Stimulated activated CD8-positive, alpha-beta memory T cell treated with anti-CD3 and anti-CD28 coated beads, Interleukin-2, amount 100 ng/mL, for 48 hours (primary cell): ENCODE measurements around the gene KCNAB1.

Experiments
- DNase-seq, 2 donors: peaks; one replicate each; pipeline ENCODE4 v3.0.0-alpha.2; 2020; ENCODE audit warnings: low read depth in 2 of 2

KCNAB1 gene

DNA sequence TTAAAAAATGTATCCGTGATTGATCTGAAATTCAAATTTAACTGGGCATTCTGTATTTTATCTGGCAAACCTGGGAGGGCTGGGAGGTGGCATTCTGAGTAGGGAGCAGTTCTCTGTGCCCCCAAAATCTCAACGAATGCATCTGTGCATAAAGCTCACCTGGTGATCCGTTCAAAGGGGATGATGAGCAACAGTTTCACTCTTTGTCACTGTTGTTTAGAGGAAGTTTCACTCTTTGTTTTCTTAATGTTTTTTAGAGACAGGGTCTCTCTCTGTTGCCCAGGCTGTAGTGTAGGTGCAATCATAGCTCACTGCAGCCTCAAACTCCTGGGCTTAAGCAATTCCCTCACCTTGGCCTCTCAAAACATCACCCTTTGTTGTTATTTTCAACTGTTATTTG, 247.8 kb downstream of the KCNAB1 start:
- no peak for DNase-seq

DNA sequence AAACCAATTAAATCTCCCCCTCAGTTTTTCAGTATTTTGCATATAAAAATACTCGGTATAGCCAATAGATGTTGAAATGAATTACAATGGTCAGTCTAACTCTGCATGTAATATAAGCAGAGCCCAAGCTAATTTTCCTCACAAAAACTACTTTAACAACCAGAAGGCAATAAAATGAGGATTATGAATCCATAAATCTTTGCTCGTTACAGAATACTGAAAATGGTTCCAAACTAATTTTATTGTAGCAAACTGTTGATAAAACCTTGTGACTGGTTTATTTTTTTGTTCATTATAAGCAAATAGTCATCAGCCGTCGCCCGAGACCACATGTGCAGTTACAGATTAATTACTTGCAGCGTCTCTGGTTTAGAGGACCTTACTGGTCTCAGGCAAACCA, 251.3 kb downstream of the KCNAB1 start:
- DNase-seq, result no peak

DNA sequence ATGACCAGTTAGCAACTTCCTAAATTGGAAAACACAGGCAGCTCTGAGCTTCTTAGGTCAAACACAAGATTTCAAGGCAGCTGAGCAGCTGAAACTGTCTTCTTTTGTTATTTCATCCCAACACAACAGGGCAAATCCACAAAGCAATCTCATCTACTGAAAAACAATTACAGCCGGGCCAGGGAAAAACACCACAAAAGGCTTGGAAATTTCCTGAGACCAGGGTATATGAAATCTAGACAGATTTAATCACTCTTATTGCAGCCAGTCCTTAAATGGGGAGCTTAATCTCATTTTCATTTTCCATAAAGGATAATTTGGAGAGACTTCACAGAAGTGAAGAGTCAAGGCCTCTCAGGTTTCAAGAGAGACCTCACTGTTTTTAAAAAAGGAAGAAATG, 252.7 kb downstream of the KCNAB1 start:
- no peak for DNase-seq

DNA sequence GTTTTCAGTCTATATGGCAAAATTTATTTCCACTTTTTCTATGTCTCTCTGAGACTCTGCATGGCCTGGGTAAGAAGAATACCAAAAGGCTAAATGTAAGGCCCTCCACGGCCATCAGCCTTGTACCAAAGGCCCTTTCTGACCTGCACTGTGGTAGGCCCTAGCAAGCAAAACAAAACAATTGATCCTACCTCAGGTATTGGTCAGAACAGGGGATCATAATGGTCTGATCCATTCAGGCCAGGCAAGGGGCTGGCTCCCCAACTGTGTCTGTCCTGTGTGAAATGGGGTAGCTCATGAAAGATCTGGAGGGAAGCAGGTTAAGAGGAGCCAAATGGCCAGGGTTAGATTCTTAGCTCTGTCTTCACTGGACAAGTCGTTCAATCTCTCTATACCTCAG, 253.3 kb downstream of the KCNAB1 start:
- no peak for DNase-seq

DNA sequence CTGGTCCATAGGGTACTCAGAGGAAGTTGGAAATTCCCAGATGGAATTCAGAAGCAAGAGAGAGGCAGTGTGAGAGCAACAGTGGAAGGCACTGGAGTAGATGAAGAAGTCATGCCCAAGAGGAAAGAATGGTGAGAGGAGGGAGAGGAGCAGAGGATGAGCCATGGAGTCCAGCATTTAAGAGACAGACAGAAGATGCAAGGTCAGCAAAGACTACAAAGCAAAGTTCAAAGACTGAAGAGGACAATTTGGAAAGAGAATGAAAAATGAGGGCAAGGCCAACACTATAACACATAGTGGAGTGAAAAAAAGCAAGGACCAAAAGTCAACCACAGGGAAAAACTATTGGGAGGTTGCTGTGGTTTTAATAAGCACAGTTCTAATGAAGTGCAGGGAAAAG, 255.8 kb downstream of the KCNAB1 start:
- DNase-seq, result no peak

DNA sequence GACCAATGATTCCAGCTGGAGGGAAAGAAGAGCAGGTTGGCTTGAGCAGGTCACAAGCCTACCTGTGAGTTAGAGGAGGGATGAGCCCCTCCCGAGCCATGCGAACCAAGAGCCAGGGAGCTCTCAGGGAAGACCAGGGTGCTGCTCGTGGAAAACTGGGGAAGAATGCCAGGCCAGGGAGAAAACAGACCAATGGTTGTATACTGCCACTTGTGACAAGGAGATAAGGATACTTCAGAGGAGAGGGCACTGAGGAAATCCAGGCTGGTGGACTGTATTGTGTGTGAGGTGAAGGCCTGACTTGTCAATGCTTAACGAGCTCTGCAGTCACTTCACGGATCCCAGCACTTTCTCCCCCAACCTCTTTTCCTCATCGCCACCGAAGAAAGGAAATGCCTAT, 256.9 kb downstream of the KCNAB1 start:
- no peak for DNase-seq

DNA sequence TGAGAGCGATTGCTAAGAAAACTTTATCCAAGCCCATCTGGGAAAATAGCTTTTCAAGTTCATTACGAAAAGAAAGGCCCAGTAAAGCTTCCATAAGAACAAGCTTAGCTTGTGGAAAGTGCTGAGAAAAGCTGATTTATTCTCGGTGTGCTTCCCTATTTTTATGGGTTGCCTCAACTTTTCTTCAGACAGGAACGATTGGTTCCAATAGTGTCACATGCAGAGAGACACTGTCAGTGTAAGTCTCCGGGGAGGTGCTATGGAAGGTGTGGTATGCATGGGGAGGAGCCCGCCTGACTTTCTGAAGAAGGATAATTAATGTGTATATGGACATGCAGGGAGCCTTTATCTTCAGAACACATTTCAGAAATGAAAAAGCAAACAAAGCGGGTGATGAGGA, 257.3 kb downstream of the KCNAB1 start:
- no peak for DNase-seq

DNA sequence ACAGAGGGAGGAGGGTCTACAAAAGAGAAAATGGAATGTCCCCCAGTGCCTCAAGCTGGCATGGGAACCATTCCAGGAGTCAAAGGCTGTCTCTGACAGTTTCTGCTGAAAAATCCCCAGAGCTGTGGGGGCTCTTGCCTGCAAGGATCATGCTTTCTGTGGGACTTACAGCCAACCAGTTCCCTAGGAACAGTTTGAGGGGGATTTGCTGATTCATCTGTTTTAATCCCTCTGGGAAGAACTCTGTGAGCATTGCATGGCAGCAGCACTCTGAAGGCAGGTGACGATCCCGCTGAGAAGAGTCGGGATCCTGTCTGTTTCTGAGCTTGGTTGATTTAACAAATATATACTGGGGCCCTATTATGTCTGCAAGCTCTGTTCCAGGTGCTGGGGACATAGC, 258.5 kb downstream of the KCNAB1 start:
- no peak for DNase-seq

DNA sequence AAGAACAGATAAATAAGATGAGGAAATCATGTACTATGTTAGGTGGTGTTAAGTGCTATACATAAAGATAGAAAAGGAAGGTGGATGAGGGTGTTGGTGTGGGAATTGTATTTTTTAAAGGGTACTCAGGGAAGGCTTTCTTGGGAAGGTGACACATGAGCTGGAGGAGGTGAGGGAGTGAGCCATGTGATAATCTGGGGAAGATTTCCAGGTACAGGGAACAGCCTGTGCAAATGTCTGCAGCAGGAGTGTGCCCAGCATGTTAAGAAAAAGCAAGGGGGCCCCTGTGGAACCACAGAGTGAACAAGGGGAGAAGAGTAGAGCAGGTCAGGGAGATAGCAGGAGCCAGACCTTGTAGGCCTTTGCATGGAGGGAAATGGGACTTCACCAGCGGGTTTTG, 258.9 kb downstream of the KCNAB1 start:
- DNase-seq, result no peak

DNA sequence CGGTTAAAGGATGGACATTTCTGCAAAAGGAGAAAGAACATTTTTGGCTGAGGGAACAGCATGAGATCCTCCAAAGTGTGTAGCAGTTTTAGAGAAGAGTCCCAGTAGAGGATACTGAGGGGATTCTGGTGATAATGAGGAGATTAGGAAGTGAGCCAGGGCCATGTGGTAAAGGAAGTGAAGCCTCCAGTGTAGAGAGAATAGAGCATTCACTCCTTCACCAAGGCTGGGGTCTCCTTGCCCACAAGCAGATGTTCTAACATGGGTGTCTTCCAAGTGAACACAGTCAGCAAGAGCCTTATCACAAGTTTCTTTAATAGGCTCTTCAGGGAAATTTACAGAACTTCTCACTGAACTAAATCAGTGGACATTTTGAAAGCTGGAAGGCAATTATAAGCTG, 260.9 kb downstream of the KCNAB1 start:
- no peak for DNase-seq

DNA sequence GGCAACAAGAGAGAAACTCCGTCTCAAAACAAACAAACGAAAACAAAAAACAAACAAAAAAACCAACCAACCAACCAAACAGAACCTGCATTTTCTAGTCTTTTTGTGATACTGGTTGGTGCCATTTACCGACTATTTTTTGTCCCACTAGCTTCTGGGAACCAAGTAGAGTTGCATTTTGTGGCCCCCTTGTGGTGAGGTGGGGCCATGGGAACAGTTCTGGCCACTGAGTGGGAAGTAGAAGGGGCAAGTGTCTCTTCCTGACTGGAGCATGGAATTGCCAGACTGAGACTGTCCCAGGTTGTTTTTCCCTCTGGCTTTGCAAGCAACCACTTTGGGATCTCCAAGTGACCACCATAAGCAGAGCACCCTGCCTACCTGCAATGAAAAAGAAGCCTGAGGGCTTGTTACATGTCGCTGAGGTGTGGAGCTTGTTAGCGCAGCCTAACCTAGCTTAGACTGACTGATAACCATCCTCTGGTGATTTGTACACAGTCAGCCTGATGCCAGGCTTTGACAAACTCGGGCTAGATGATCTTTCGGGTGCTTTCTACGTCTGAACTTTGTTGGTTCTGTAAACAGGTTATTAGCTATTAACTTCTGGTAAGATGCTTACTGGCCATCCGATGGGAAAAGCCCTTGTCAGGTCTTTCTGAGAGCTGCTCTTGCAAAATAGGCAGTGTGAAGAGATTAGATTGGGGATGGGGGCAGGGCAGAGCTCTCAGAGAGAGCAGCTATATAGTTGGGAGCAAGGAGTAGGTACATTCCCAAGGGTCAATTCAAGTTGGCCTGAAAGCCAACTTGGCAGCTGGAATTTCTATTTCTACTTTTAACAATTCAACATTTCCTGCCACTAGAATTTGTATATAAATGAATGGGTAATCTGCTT, 262.3 kb downstream of the KCNAB1 start:
- DNase-seq, result no peak

DNA sequence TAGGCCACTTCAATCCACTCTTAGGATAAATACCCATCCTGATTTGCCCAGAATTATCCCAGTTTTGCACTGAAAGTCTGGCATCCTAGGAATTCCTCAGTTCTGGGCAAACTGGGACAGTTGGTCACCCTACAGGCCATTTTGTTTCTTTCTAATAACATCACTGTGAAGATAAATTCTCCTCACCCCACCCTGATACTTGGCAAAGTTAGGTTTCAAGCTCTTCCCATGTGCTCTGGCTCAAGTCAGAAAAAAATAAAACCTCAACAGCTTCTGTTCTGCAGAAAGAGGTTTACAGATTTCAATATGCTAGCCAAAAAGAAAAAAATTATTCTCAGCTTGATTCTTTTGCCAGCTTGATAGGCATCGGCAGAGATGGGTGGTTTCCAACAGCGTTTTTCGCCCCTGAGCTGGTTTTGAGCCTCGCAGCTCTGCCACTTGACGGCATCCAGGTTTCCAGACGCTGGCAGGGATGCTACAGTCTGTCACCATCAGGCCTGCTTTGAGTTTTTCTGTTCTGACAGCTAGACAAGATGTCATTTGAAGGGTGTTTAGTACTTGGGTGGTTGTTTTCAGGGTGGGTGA, 263.2 kb downstream of the KCNAB1 start:
- DNase-seq, result no peak

DNA sequence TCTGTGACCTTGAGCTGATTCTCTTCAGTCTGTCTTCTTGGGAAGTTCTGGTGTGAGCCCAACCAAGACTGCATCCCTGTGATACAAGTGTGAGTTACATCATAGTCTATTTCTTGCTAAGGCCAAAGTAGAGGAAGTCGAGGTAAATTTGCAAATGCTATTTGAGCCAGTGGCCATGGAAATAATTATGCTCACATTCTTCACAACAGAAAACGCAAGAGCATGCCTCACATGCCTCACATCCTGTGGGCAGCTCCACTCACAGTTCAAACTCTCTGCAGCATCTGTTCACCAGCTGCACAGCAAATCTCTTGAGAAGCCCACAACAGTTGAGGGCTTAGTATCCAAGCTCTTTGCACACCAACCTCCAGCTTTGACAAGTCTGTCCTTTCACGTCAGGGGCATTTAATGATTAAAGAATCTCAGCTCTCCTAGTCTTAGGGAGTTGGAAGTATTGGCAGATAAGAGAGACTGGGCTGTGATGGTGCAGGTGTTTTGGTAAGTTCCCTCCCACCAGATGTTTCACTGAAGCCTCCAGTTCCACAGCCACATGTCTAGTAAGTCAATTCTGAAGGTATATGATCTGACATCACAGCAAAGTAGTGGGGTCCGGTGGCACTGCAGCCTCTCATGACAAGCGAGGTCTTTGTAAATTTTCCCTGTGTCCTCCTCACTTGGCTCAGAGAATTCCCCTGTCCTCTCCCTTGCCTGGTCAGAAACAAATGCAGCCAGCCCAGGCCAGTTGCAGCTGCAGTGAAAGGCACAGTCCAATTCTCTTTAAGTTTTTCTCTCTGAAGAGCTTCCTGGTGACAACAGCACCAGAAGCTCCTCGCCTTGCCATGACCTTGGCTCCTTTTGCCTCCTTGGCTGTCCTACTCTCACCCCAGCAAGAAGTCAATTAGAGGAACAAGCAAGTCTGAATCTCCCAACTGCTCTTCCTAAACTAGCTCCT, 268.4 kb downstream of the KCNAB1 start:
- no peak for DNase-seq

DNA sequence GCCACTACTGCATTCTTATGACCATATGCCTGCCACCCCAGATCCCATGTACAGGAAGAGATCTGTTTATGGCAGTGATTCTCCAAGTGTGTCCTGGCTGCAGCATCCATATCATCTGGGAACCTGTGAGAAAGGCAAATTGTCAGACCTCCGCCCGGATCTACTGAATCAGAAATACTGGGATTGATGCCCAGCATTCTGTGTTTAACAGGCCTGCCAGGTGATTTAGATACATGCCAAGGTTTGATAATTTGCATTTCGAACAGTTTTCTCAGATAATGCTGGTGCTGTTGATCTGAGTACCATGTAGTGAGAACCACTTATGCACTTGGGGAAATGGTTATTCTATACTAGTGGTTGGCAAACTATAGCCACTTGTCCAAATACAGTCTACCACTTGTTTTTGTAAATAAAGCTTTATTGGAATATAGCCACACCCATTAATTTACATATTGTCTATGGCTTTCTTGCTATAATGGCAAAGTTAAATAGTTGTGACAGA, 269.1 kb downstream of the KCNAB1 start:
- no peak for DNase-seq

DNA sequence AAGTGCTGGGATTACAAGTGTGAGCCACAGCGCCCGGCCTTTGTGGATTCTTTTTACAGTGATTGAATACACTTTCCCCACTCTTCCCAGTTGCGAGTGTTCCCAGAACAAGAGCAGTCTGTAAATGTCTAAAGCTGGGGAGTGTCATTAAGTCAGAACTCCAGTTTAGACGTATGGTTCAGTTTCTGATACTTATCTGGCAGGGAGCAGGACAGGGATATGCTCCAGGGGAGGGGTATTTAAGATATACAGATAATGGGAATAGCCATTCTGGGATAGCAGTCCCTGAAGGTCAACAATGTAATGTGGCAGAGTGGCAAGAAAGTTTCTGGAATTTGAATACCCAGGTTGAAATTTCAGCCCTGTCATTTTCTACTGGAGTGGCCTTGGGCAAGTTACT, 270.5 kb downstream of the KCNAB1 start:
- no peak for DNase-seq

DNA sequence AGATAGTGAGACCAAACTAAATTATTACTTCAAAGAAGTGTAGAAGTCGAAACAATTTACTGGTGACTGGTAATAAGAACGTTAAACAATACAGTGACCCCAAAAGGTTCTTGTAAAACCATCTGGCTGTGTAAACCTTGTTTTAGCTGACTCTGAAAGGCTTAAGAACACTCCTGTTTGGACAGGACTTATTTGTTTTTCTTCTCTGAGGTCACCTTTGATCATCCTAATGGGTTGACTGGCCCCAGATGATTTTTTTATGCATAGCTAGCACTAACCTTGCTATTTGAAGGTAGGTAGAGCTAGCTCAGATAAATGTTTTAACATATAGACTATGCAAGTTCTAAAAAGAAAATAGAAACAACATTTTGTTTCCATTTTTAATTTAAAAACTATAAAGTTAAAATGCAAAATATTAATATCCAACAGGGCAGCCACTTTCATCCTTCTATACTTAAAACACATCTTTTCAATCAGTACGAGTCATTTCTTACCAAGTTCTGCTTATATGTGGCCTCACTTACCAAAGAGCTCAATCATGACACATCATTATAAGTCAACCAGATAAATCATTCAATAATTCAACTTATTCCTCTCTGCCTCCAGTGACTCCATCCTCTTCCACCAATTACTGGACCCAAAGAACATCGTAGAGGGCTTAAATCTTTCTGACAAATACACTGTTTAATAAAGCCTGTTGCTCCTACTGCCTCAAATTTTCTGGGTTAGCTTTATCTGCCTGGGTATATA, 275.8 kb downstream of the KCNAB1 start:
- DNase-seq, result no peak

DNA sequence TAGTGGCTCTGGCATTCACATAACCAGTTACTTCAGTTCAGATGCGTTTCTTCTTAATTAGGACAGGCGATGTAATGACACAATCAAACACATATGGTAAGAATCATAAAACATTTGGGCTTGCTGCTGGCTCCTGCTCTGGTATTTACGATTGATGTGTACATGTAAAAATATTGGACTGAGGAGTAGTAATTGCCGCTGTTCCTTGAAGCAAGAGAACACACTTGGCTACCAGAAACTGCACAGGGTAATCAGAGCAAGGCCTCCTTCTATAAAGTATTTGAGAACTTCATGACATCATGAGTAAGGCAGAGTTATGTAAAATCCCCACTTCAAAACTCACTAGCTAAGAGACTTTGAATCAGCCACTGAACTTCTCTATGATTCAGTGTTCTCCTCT, 276.5 kb downstream of the KCNAB1 start:
- no peak for DNase-seq

DNA sequence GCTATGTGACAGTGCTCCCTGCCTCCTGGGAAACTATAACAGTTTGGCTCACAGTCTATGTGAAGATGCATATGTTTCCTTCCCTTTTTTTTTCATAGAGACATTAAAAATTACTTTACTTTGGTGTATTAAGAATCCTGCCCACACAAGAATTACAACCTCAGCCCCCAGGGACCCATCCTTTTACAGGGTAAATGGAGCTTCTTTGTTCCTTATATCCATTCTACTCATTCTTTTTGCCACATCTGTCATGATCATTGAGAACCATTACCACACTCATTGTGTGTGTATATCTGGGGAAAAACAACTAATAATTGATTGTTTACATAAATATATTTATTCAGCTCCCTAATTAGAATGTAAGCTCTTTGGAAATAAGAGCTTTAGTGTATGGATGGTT, 277.2 kb downstream of the KCNAB1 start:
- DNase-seq, result no peak

DNA sequence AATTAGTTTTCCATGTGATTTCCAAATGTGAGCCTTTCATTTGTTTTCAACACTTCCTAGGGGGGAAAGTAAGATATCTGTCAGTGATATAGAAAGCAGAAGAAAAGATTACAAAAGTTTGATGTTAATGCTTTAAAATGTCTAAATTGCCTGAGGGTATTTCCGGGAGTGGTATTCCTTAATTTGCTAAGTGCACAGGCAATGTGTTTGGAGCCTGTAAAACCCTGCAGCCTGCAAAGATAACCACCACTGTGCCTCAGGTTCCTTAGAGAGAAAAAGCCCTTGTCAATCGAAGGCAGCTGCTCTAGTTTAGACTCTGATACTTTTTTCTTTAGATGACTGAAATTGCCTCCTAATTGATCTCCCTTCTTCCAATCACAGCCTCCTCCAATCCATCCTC, 279.7 kb downstream of the KCNAB1 start:
- DNase-seq, result no peak

DNA sequence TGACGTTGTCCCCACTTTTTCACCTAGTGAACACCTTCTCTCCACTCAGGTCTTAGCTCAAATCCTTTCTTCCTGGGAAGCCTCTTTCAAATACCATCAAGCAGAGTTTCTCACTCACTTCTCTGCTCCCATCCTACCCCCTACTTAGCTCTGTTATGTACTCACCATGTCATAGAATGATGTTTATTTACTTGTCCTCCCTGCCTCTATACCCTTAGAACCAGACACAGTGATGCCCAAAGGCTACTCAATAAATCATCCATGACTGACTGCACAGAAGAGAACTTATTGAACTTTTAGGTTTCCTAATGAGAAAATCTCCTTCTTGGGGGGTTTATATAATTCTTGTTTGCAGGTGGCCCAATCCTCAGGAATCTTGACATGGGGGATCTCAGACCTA, 280.4 kb downstream of the KCNAB1 start:
- no peak for DNase-seq

DNA sequence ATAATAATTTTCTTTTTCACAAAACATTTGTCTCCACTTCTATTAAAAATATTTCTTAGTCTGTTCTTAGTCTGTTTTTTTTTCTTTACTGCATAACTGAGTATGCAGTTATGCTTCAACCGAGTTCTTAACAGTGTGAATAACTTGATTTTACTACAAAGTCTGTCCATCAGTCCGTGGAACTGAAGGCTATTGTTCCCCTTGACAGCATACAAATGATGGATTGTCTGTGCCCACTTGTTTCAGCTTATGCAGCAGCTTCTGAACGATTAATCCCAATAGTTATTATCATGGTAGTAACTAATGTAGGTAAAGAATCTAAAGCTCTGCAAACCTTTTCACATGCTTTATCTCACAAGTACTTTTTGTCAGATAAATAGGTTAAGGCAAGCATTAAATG, 283.8 kb downstream of the KCNAB1 start:
- DNase-seq, result no peak

DNA sequence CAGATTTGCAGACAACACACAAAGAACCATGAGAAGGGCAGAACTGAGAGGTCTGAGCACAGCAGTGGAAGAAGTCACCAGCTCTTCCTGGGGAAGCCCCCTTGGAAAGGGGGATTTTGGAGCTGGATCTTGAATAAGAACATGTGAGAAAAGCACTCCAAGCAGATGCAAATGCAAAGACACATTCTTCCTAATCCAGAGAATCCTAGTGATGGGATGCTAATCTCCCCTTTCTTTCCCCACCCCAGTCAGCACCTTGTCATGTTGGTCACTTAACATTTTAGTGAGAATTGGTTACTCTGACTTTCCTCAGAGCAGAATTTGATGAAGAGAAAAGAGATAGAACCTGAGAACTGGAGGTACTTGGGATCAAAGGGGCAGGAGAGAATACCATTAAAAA, 286.0 kb downstream of the KCNAB1 start:
- no peak for DNase-seq
